ENCODE measurements around the gene RAB3GAP2. TPM values are rescaled to one million over a fixed set of nuclear protein-coding genes. Genes with fewer than 3 reads are reported as not detected.
A peak's percentile ranks its signal among the peaks of the same experiment; 100 is the strongest.

Gene RAB3GAP2
- total and polyA plus RNA-seq, 2 donors (not counting 1 experiment from before 2014, with no cell fraction given), result 31.0 to 43.8 TPM

DNA sequence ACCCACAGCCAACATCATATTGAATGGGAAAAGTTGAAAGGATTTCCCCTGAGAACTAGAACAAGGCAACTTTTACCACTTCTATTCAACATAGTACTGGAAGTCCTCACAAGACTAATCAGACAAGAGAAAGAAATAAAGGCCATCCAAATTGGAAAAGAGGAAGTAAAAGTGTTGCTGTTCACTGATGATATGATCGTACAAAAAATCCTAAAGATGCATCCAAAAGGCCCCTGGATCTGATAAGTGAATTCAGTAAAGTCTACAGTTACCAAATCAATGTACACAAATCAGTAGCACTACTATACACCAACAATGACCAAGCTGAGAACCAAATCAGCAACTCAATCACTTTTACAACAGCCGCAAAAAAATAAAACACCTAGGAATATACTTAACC is 28.3 kb downstream of the RAB3GAP2 start:
- Histone ChIP-seq H3K27ac (ENCODE audit: insufficient read depth, low read length) (no peak overlapping the region), H3K79me2 (ENCODE audit: control insufficient read depth, insufficient read depth, low read length) (peaks cover 19% of the 10 kb centered on the region), H3K4me2 (ENCODE audit: extremely low read depth, insufficient read depth, low read length) (no peak overlapping the region), H3K27me3 (ENCODE audit: control insufficient read depth, insufficient read depth, low read length) (no peaks in the 10 kb centered on the region), H2AFZ (ENCODE audit: low read length) (no peak overlapping the region), H3K36me3 (ENCODE audit: control insufficient read depth, insufficient read depth, low read length) (no peaks in the 10 kb centered on the region), H3K9me3 (ENCODE audit: control insufficient read depth, insufficient read depth, low read depth, low read length) (no peaks in the 10 kb centered on the region), H3K4me1 (ENCODE audit: control insufficient read depth, extremely low read depth, insufficient read depth, low read length) (no peaks in the 10 kb centered on the region), H3K9ac (ENCODE audit: insufficient read depth, low read length) (no peak overlapping the region), H3K4me3 (replicated peaks in 1 of 4; ENCODE audit: control extremely low read depth in 1 of 4, insufficient read depth in 1 of 4, low read depth in 3 of 4, low read length in 4 of 4) (no peak overlapping the region), H4K20me1 (ENCODE audit: control insufficient read depth, extremely low read depth, insufficient read depth, low read length) (no peaks in the 10 kb centered on the region)
- TF ChIP-seq, protein P1, sequence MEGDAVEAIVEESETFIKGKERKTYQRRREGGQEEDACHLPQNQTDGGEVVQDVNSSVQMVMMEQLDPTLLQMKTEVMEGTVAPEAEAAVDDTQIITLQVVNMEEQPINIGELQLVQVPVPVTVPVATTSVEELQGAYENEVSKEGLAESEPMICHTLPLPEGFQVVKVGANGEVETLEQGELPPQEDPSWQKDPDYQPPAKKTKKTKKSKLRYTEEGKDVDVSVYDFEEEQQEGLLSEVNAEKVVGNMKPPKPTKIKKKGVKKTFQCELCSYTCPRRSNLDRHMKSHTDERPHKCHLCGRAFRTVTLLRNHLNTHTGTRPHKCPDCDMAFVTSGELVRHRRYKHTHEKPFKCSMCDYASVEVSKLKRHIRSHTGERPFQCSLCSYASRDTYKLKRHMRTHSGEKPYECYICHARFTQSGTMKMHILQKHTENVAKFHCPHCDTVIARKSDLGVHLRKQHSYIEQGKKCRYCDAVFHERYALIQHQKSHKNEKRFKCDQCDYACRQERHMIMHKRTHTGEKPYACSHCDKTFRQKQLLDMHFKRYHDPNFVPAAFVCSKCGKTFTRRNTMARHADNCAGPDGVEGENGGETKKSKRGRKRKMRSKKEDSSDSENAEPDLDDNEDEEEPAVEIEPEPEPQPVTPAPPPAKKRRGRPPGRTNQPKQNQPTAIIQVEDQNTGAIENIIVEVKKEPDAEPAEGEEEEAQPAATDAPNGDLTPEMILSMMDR (conservative IDR thresholded peaks at IDR 0.05 in 1 of 2, IDR thresholded peaks at IDR 0.05 in 1 of 2; ENCODE audit: low read depth in 1 of 2, low read length in 2 of 2), result no peak
- no peak for TF ChIP-seq EZH2 (IDR thresholded peaks at IDR 0.05; ENCODE audit: low read length, missing control alignments)
- no peak for DNase-seq (ENCODE audit: low read depth in 2 of 2)

DNA sequence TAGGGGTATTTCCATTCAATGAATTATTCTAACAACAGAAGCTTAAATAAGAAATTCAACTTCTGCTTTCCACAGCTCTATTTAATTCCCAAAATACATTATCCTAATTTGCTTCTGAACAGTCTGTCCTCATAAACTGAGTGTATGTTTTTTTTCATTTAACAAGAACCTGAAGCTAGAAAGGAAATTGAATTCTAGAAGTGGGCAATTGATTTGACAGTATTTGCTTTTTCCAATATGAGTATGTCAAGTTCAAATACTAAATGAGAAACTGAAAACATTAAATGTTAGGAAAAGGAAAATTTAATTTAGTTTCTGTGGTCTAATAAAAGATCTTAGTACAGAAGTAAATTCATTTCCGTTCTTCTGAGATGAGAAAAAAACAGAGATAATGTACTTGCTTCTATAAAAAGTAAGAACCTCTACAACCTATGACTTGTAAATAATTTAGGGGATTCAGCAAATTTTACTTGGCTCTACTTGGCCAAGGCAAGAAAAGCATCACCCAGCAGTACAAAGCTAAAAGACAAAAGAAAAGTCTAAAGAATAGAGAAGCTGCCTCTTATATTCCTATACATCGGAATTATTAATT is 31.1 kb downstream of the RAB3GAP2 start:
- H3K9ac ChIP-seq (ENCODE audit: insufficient read depth, low read length), result no peak overlapping the region
- H3K4me2 ChIP-seq (ENCODE audit: extremely low read depth, insufficient read depth, low read length), result no peak overlapping the region
- no peaks in the 10 kb centered on the region for H3K27me3 ChIP-seq (ENCODE audit: control insufficient read depth, insufficient read depth, low read length)
- H3K36me3 ChIP-seq (ENCODE audit: control insufficient read depth, insufficient read depth, low read length), result no peaks in the 10 kb centered on the region
- H3K79me2 ChIP-seq (ENCODE audit: control insufficient read depth, insufficient read depth, low read length), result peaks cover 21% of the 10 kb centered on the region
- DNase-seq (ENCODE audit: low read depth in 2 of 2), result no peak
- TF ChIP-seq, protein P1 (conservative IDR thresholded peaks at IDR 0.05 in 1 of 2, IDR thresholded peaks at IDR 0.05 in 1 of 2; ENCODE audit: low read depth in 1 of 2, low read length in 2 of 2), result no peak
- TF ChIP-seq EZH2 (IDR thresholded peaks at IDR 0.05; ENCODE audit: low read length, missing control alignments), result no peak
- no peak overlapping the region for H3K4me3 ChIP-seq (replicated peaks in 1 of 4; ENCODE audit: control extremely low read depth in 1 of 4, insufficient read depth in 1 of 4, low read depth in 3 of 4, low read length in 4 of 4)
- no peak overlapping the region for H2AFZ ChIP-seq (ENCODE audit: low read length)
- no peaks in the 10 kb centered on the region for H3K4me1 ChIP-seq (ENCODE audit: control insufficient read depth, extremely low read depth, insufficient read depth, low read length)
- H4K20me1 ChIP-seq (ENCODE audit: control insufficient read depth, extremely low read depth, insufficient read depth, low read length), result no peaks in the 10 kb centered on the region
- no peak overlapping the region for H3K27ac ChIP-seq (ENCODE audit: insufficient read depth, low read length)
- no peaks in the 10 kb centered on the region for H3K9me3 ChIP-seq (ENCODE audit: control insufficient read depth, insufficient read depth, low read depth, low read length)

DNA sequence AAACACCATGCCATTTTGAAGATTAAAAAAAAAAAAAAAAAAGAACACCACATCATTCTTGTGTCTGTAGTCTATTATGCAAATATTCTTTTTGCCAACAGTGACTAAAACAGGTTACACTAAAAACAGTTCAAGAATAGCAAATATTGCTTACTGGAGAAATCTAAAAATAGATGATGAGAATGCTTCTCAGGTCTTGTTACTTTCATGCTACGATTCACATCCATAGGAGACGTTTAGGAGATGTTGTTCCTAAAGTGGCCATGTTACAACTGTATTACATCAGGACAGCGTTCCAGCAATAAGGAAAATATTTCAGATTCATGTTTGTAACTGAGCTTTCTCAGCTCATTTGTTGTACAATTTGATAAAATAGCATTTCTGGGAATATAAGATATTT is 32.3 kb downstream of the RAB3GAP2 start:
- Histone ChIP-seq H3K36me3 (ENCODE audit: control insufficient read depth, insufficient read depth, low read length) (no peaks in the 10 kb centered on the region), H3K27ac (ENCODE audit: insufficient read depth, low read length) (no peak overlapping the region), H3K9ac (ENCODE audit: insufficient read depth, low read length) (no peak overlapping the region), H2AFZ (ENCODE audit: low read length) (no peak overlapping the region), H3K4me1 (ENCODE audit: control insufficient read depth, extremely low read depth, insufficient read depth, low read length) (no peaks in the 10 kb centered on the region), H3K4me3 (replicated peaks in 1 of 4; ENCODE audit: control extremely low read depth in 1 of 4, insufficient read depth in 1 of 4, low read depth in 3 of 4, low read length in 4 of 4) (no peak overlapping the region), H3K4me2 (ENCODE audit: extremely low read depth, insufficient read depth, low read length) (no peak overlapping the region), H3K9me3 (ENCODE audit: control insufficient read depth, insufficient read depth, low read depth, low read length) (no peaks in the 10 kb centered on the region), H3K79me2 (ENCODE audit: control insufficient read depth, insufficient read depth, low read length) (peaks cover 21% of the 10 kb centered on the region), H4K20me1 (ENCODE audit: control insufficient read depth, extremely low read depth, insufficient read depth, low read length) (no peaks in the 10 kb centered on the region), H3K27me3 (ENCODE audit: control insufficient read depth, insufficient read depth, low read length) (no peaks in the 10 kb centered on the region)
- TF ChIP-seq, protein P1 (conservative IDR thresholded peaks at IDR 0.05 in 1 of 2, IDR thresholded peaks at IDR 0.05 in 1 of 2; ENCODE audit: low read depth in 1 of 2, low read length in 2 of 2), result no peak
- TF ChIP-seq EZH2 (IDR thresholded peaks at IDR 0.05; ENCODE audit: low read length, missing control alignments), result no peak
- peak in 1 of 2 donors; percentile 25 for DNase-seq (ENCODE audit: low read depth in 2 of 2)

All from fibroblast of lung (primary cell).